ENCODE results near the gene SRSF1. TPM values are rescaled to one million over a fixed set of nuclear protein-coding genes. Genes with fewer than 3 reads are reported as not detected.

SRSF1 gene
- total and polyA plus RNA-seq, 8 donors, result 137 to 393 (median 340) TPM

GRCh38 chr17:58052945-58053715 is 46.1 kb upstream of the SRSF1 start:
- Histone ChIP-seq H3K36me3 (no peaks in the 10 kb centered on the region), H3K27me3 (no peaks in the 10 kb centered on the region), H3K4me3 (no peak overlapping the region), H3K9me3 (no peaks in the 10 kb centered on the region), H3K4me1 (no peaks in the 10 kb centered on the region), H3K27ac (no peak overlapping the region)
- intact Hi-C loops (cut with DNase I), result no loop called here
- DNase-seq (no peak), ATAC-seq (no peak)
- TF ChIP-seq CTCF (IDR thresholded peaks at IDR 0.05), result no peak

GRCh38 chr17:58052407-58052806 is 45.4 kb upstream of the SRSF1 start:
- no peak overlapping the region for H3K4me3 ChIP-seq
- H3K4me1 ChIP-seq, result no peaks in the 10 kb centered on the region
- no peak for TF ChIP-seq CTCF (IDR thresholded peaks at IDR 0.05)
- intact Hi-C loops (cut with DNase I), result no loop called here
- H3K9me3 ChIP-seq, result no peaks in the 10 kb centered on the region
- no peaks in the 10 kb centered on the region for H3K27me3 ChIP-seq
- no peak overlapping the region for H3K27ac ChIP-seq
- ATAC-seq, result no peak
- no peak for DNase-seq
- H3K36me3 ChIP-seq, result no peaks in the 10 kb centered on the region

GRCh38 chr17:58051468-58051867 is 44.4 kb upstream of the SRSF1 start:
- Histone ChIP-seq H3K9me3 (no peaks in the 10 kb centered on the region), H3K36me3 (no peaks in the 10 kb centered on the region), H3K4me3 (no peak overlapping the region), H3K4me1 (no peaks in the 10 kb centered on the region), H3K27ac (no peak overlapping the region), H3K27me3 (no peaks in the 10 kb centered on the region)
- intact Hi-C loops (cut with DNase I), result no loop called here
- DNase-seq (no peak), ATAC-seq (no peak)
- TF ChIP-seq CTCF (IDR thresholded peaks at IDR 0.05), result no peak

GRCh38 chr17:58050966-58051365 is 43.9 kb upstream of the SRSF1 start:
- Histone ChIP-seq H3K9me3 (no peaks in the 10 kb centered on the region), H3K4me3 (no peak overlapping the region), H3K36me3 (no peaks in the 10 kb centered on the region), H3K27ac (no peak overlapping the region), H3K4me1 (no peaks in the 10 kb centered on the region), H3K27me3 (no peaks in the 10 kb centered on the region)
- intact Hi-C loops (cut with DNase I), result no loop called here
- ATAC-seq (no peak), DNase-seq (no peak)
- no peak for TF ChIP-seq CTCF (IDR thresholded peaks at IDR 0.05)

GRCh38 chr17:58049533-58049932 is 42.5 kb upstream of the SRSF1 start:
- H3K36me3 ChIP-seq, result no peaks in the 10 kb centered on the region
- no peak overlapping the region for H3K27ac ChIP-seq
- DNase-seq (no peak), ATAC-seq (no peak)
- no peaks in the 10 kb centered on the region for H3K9me3 ChIP-seq
- H3K4me1 ChIP-seq, result no peaks in the 10 kb centered on the region
- no peak for TF ChIP-seq CTCF (IDR thresholded peaks at IDR 0.05)
- intact Hi-C loops (cut with DNase I), result no loop called here
- no peak overlapping the region for H3K4me3 ChIP-seq
- H3K27me3 ChIP-seq, result no peaks in the 10 kb centered on the region
